ENCODE measurements around the gene DNAJA3. TPM values are rescaled to one million over a fixed set of nuclear protein-coding genes. Genes with fewer than 3 reads are reported as not detected.

DNAJA3 gene
- total RNA-seq, 1 experiment from 2014 or later = 93.3 TPM

DNA sequence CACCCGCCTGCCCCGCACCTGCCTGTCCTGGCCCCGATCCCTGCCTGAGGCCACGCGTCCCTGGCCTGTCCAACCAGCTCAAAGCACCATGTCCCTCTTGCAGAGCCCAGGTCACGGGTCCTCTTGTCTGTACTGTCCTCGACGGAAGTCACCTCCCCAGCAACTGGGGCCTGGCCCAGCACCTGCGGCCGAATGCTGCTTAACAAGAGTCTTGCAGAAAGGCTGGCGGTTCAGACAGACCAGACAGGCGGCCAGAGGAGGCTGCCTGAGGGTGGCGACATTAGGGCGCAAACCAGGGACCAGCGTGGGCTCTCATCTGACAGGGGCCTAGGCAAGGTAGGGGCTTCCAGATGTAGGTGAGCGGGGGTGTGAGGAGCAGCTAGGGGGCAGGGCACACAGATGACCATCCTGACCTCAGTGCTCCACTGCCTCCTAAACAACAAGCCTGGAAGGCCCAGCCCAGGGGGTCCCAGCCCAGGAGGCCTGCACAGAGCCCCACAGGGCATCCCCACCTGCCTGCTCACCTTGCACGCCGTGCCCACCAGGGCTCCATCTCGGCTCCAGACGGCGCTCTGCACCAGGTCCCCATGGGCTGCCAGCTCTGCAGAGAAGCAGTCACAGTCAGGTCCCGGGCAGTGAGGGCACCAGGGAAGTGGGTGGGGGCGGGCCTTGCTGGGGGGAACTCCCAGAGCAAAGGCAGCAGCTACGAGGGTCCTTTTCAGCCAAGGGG lies 20.5 kb upstream of the DNAJA3 start:
- TF ChIP-seq SP1 (IDR thresholded peaks at IDR 0.05; ENCODE audit: low read depth) = no peak
- no peak overlapping the region for H2AFZ ChIP-seq (ENCODE audit: low read depth, low read length, poor library complexity, severe bottlenecking)
- H3K4me1 ChIP-seq (ENCODE audit: control insufficient read depth in 1 of 2, insufficient read depth in 2 of 2, low read length in 2 of 2) = peaks cover 6 to 8% of the 10 kb centered on the region in 2 experiments; a peak in 3 of 4 replicates
- no peaks in the 10 kb centered on the region for H3K79me2 ChIP-seq (ENCODE audit: insufficient read depth, low read length)
- no peak overlapping the region for H3K4me2 ChIP-seq (ENCODE audit: low read length)
- no peaks in the 10 kb centered on the region for H3K9me2 ChIP-seq (ENCODE audit: insufficient read depth)
- DNase-seq (ENCODE audit: low read depth, low spot score) (no peak), ATAC-seq (no peak)
- ChIA-PET RAD21 (ENCODE audit: low non-redundant PET in 1 of 2, low total read pairs in 2 of 2, uncharacterized antibody in 2 of 2, unreplicated experiment in 2 of 2) (interaction anchor here in 1 of 2 experiments (1.0 kb wide), 1 partner anchor 151 kb away, joined by 3 read pairs; no protein-coding TSS in a partner anchor), CTCF (interaction anchor here (1.3 to 3.2 kb wide), 4 partner anchors 11 to 423 kb away, joined by 3 to 52 read pairs (median 14); partner anchors contain the start of gene CORO7), POLR2A (interaction anchor here (0.6 kb wide), 1 partner anchor 238 kb away, joined by 3 read pairs; no protein-coding TSS in a partner anchor)
- no peak overlapping the region for H3K27ac ChIP-seq (ENCODE audit: low read depth, low read length)
- H3K9me3 ChIP-seq (ENCODE audit: control insufficient read depth in 1 of 2, insufficient read depth in 1 of 2, low read depth in 1 of 2, low read length in 2 of 2) = no peaks in the 10 kb centered on the region
- BruUV-seq (replicated peaks) = no TSS peak
- no peaks in the 10 kb centered on the region for H4K20me1 ChIP-seq (ENCODE audit: insufficient read depth)
- no peaks in the 10 kb centered on the region for H3K27me3 ChIP-seq (ENCODE audit: insufficient read depth, low read length)
- no peak overlapping the region for H3K4me3 ChIP-seq (replicated peaks in 1 of 2; ENCODE audit: low read depth in 1 of 2, low read length in 2 of 2)
- intact Hi-C loops (cut with micrococcal nuclease) = loop anchor here (10.0 kb wide), 1 partner anchor 550 kb away; the partner anchor contains the start of gene SEC14L5
- H3K36me3 ChIP-seq (ENCODE audit: control insufficient read depth in 1 of 2, insufficient read depth in 2 of 2, low read length in 2 of 2) = no peaks in the 10 kb centered on the region; a peak in 1 of 4 replicates
- no peak overlapping the region for H3K9ac ChIP-seq (ENCODE audit: low read length)

DNA sequence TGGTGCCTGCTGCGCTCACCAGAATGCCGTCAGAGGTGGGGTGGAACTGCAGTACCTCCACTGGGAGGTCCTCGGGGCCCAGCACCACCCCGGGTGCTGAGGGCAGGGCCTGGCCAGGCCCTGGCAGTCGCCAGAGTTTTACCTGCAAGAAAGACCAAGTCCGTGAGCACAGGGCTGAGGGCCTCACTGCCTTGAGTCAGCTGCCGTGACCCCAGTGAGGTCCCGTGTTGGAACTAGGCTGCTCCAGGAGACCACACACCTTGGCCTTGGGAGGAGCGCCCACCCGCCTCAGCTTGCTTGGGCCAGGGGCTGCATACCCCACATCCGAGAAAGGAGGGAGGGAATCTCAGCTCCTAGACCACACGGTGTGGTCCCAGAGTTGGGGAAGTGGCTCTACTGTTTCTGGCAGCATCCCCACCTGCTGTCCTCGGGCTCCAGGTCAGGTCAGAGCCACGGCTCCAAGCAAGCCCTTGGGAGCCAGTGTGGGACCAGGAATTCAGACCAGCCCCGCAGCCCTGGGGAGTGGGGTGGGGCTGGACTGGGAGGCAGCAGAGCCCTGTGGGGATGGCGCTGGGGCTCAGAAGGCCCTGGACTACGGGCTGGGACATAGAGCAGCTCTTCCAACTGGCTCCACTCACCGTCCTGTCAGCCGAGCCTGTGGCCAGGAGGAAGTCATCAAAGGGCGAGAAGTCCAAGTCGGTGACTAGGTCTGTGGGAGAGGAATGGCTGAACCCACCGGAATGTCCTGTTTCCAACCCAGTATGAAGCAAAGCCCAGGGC lies 17.9 kb upstream of the DNAJA3 start:
- RAD21 ChIA-PET (ENCODE audit: low non-redundant PET in 1 of 2, low total read pairs in 2 of 2, uncharacterized antibody in 2 of 2, unreplicated experiment in 2 of 2) = no interaction called here
- intact Hi-C loops (cut with micrococcal nuclease) = loop anchor here (10.0 kb wide), 1 partner anchor 547 kb away; the partner anchor contains the start of gene SEC14L5
- DNase-seq (ENCODE audit: low read depth, low spot score) = no peak

More for the DNA sequence above, 17.9 kb upstream of the DNAJA3 start:
- H3K36me3 ChIP-seq (ENCODE audit: control insufficient read depth in 1 of 2, insufficient read depth in 2 of 2, low read length in 2 of 2) = no peaks in the 10 kb centered on the region; a peak in 1 of 4 replicates
- no peaks in the 10 kb centered on the region for H3K27me3 ChIP-seq (ENCODE audit: insufficient read depth, low read length)
- no peak overlapping the region for H3K4me2 ChIP-seq (ENCODE audit: low read length)
- no TSS peak for BruUV-seq (replicated peaks)
- no peak overlapping the region for H2AFZ ChIP-seq (ENCODE audit: low read depth, low read length, poor library complexity, severe bottlenecking)
- TF ChIP-seq TCF7L2 (IDR thresholded peaks at IDR 0.05; ENCODE audit: borderline replicate concordance, extremely low read depth, insufficient read depth, insufficient read length) (no peak), SRF (IDR thresholded peaks at IDR 0.05; ENCODE audit: low read depth) (no peak), CEBPB (IDR thresholded peaks at IDR 0.05; ENCODE audit: low read depth) (no peak), ELF1 (IDR thresholded peaks at IDR 0.05; ENCODE audit: borderline replicate concordance, low read depth) (no peak), SP1 (IDR thresholded peaks at IDR 0.05; ENCODE audit: low read depth) (no peak), POLR2AphosphoS5 (IDR thresholded peaks at IDR 0.05; ENCODE audit: low read depth, low read length) (no peak), RAD21 (IDR thresholded peaks at IDR 0.05; ENCODE audit: low read depth) (no peak)
- CTCF ChIA-PET = no interaction called here
- no peak overlapping the region for H3K27ac ChIP-seq (ENCODE audit: low read depth, low read length)
- no peak for ATAC-seq
- H4K20me1 ChIP-seq (ENCODE audit: insufficient read depth) = no peaks in the 10 kb centered on the region
- no peaks in the 10 kb centered on the region for H3K9me2 ChIP-seq (ENCODE audit: insufficient read depth)
- peaks cover 0 to under 1% of the 10 kb centered on the region in 2 experiments; a peak in 1 of 4 replicates for H3K4me1 ChIP-seq (ENCODE audit: control insufficient read depth in 1 of 2, insufficient read depth in 2 of 2, low read length in 2 of 2)
- peaks cover 3% of the 10 kb centered on the region; the same call in 1 of the 2 replicates for H3K79me2 ChIP-seq (ENCODE audit: insufficient read depth, low read length)
- H3K9ac ChIP-seq (ENCODE audit: low read length) = no peak overlapping the region
- no peak overlapping the region for H3K4me3 ChIP-seq (replicated peaks in 1 of 2; ENCODE audit: low read depth in 1 of 2, low read length in 2 of 2)
- no peaks in the 10 kb centered on the region for H3K9me3 ChIP-seq (ENCODE audit: control insufficient read depth in 1 of 2, insufficient read depth in 1 of 2, low read depth in 1 of 2, low read length in 2 of 2)
- POLR2A ChIA-PET = no interaction called here
